ENCODE data around the gene PDSS2.

- TF ChIP-seq CTCF (IDR thresholded peaks at IDR 0.05) (no peak), POLR2A (IDR thresholded peaks at IDR 0.05) (no peak), EP300 (IDR thresholded peaks at IDR 0.05) (no peak), POLR2AphosphoS5 (IDR thresholded peaks at IDR 0.05) (no peak)
Measured at GRCh38 chr6:107125771-107126170, 333.6 kb downstream of the PDSS2 start.

All from suprapubic skin (tissue), 4 donors.